Panc1 (cell line): ENCODE measurements around the gene HACL1. TPM values are rescaled to one million over a fixed set of nuclear protein-coding genes. Genes with fewer than 3 reads are reported as not detected.

Source experiments
- ATAC-seq: fragments of 200-7000 bp; cut with Tn5 transposase; 2 replicates; pipeline ENCODE4 v1.9.1; 2020; ENCODE audit warnings: mild to moderate bottlenecking, moderate library complexity
- BruUV-seq: library from RNA; stranded (reverse); fragments of 400-500 nt; replicated peaks from 2 replicates; lab custom pipeline; 2021; lab: Mats Ljungman, UMichigan
- CTCF ChIA-PET: fragments of 300-600 bp; sonication (Branson Sonifier 250); formaldehyde crosslinking; loops from one replicate; lab custom pipeline; 2022; ENCODE audit warnings: antibody characterized with exemption; lab: Charles Lee
- POLR2A ChIA-PET: fragments of 300-600 bp; sonication (Branson Sonifier 250); formaldehyde crosslinking; loops from one replicate; lab custom pipeline; 2022; ENCODE audit warnings: antibody characterized with exemption; lab: Charles Lee
- DNase-seq: peaks from one replicate; pipeline ENCODE4 v3.0.0-alpha.2; 2010; ENCODE audit warnings: low read depth, low spot score
- H3K27ac ChIP-seq: 2 replicates; pipeline ENCODE4 v1.5.1; 2011; ENCODE audit warnings: mild to moderate bottlenecking, low read length, inconsistent platforms
- H3K27me3 ChIP-seq: fragments of 200-500 bp; sonication (Bioruptor generic); 2 replicates; pipeline ENCODE4 v1.6.0; 2014; ENCODE audit warnings: low read length, inconsistent platforms; ENCODE audit not compliant: control insufficient read depth, insufficient read depth
- H3K36me3 ChIP-seq: fragments of 200-500 bp; sonication (Bioruptor generic); 2 replicates; pipeline ENCODE4 v1.5.1; 2014; ENCODE audit warnings: inconsistent platforms, mild to moderate bottlenecking, low read length, moderate library complexity; ENCODE audit not compliant: control insufficient read depth, insufficient read depth
- H3K4me1 ChIP-seq: 2 replicates; pipeline ENCODE4 v1.5.1; 2011; ENCODE audit warnings: inconsistent platforms, mild to moderate bottlenecking, low read length, moderate library complexity; ENCODE audit not compliant: control insufficient read depth, insufficient read depth
- H3K4me3 ChIP-seq, 2 experiments: 2 replicates each; pipeline ENCODE4 v1.5.1; 2011 to 2012; ENCODE audit warnings: low read depth in 2 of 2, low read length in 2 of 2, mild to moderate bottlenecking in 2 of 2, inconsistent platforms in 1 of 2, moderate library complexity in 1 of 2
- H3K9me3 ChIP-seq: fragments of 200-500 bp; sonication (Bioruptor generic); 2 replicates; pipeline ENCODE4 v1.5.1; 2014; ENCODE audit warnings: low read depth, mild to moderate bottlenecking, inconsistent platforms, low read length, moderate library complexity; ENCODE audit not compliant: control insufficient read depth, insufficient read depth
- POLR2AphosphoS5 ChIP-seq: IDR thresholded peaks from 2 replicates; pipeline ENCODE4 v1.6.1; 2012; ENCODE audit warnings: mild to moderate bottlenecking, low read depth, low read length, moderate library complexity
- SIN3A ChIP-seq: IDR thresholded peaks from 2 replicates; pipeline ENCODE4 v1.6.1; 2012; ENCODE audit warnings: low read depth, mild to moderate bottlenecking, low read length, moderate library complexity, borderline replicate concordance; ENCODE audit not compliant: insufficient read depth
- TCF7L2 ChIP-seq: IDR thresholded peaks from 2 replicates; pipeline ENCODE4 v1.6.1; 2011; ENCODE audit warnings: mild to moderate bottlenecking, low read depth, low read length, inconsistent platforms
- in situ Hi-C: cut with HindIII; loops from 2 replicates; pipeline ENCODE4 v1.10.0; 2016; ENCODE audit warnings: low sequenced_read_pairs, low pct_unique_long_range_greater_than_20kb
- intact Hi-C: fragments of 100-400 bp; cut with micrococcal nuclease; formaldehyde crosslinking; loops from one replicate; pipeline ENCODE4 v1.10.0; 2022; ENCODE audit not compliant: unreplicated experiment
- total RNA-seq: library from RNA; stranded (reverse); gene quantifications from one replicate; pipeline ENCODE4 v1.2.1, GENCODE V29; 2021; ENCODE audit not compliant: unreplicated experiment
- TF ChIP-seq, protein P1 (sequence below), 2 experiments: IDR thresholded peaks; 2 replicates each; pipeline ENCODE4 v1.6.1; 2011 to 2012; ENCODE audit warnings: low read depth in 2 of 2, control low read depth in 1 of 2, low read length in 1 of 2, mild to moderate bottlenecking in 1 of 2, moderate library complexity in 1 of 2; ENCODE audit not compliant: insufficient read depth in 1 of 2
- TF ChIP-seq, protein P2 (sequence below): fragments of 450-650 bp; IDR thresholded peaks from 2 replicates; pipeline ENCODE4 v1.5.1; 2017; ENCODE audit warnings: mild to moderate bottlenecking

The HACL1 gene
- total RNA-seq, 1 experiment from 2014 or later: 26.8 TPM

DNA sequence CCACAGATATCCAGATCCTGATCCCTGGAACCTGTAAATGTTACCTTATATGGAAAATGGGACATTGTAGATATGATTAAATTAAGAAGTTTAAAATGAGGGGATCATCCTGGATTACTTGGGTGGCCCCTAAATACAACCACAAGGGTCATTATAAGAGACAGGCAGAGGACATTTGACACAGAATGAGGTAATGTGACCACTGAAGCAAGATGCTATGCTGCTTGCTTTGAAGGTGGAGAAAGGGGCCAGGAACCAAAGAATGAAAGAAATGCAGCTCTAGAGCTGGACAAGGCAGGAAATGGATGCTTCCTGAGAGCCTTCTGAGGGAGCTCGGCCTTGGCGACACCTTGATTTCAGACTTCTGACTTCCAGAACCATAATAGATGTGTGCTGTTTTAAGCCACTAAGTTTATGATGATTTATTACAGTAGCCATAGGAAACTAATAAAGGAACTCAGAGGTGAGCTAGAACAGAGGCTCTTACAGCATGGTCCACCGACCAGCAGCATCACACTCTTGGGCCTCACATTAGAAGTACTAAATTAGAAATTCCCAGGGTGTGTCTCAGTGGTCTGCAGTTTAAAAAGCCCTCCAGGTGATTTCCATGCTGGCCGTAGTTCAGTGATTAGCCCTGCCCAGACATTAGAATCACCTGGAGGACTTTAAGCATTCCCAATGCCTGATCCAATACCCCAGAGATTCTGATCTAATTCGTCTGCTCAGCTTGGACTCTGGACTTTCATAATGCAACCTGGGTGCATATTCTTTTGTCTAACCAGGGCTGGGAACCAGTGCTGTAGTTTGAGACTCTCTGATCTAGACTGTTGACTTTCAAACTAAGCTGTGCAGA, 87.3 kb downstream of the HACL1 start:
- ChIA-PET POLR2A (no interaction called here), CTCF (no interaction called here)
- no peaks in the 10 kb centered on the region for H3K27me3 ChIP-seq
- no peak overlapping the region for H3K4me3 ChIP-seq
- ATAC-seq (no peak), DNase-seq (no peak)
- H3K9me3 ChIP-seq: no peaks in the 10 kb centered on the region
- H3K36me3 ChIP-seq: no peaks in the 10 kb centered on the region
- in situ Hi-C loops (no loop called here), intact Hi-C loops (no loop called here)
- H3K4me1 ChIP-seq: no peaks in the 10 kb centered on the region
- no TSS peak for BruUV-seq
- H3K27ac ChIP-seq: no peak overlapping the region
- TF ChIP-seq, protein P1, sequence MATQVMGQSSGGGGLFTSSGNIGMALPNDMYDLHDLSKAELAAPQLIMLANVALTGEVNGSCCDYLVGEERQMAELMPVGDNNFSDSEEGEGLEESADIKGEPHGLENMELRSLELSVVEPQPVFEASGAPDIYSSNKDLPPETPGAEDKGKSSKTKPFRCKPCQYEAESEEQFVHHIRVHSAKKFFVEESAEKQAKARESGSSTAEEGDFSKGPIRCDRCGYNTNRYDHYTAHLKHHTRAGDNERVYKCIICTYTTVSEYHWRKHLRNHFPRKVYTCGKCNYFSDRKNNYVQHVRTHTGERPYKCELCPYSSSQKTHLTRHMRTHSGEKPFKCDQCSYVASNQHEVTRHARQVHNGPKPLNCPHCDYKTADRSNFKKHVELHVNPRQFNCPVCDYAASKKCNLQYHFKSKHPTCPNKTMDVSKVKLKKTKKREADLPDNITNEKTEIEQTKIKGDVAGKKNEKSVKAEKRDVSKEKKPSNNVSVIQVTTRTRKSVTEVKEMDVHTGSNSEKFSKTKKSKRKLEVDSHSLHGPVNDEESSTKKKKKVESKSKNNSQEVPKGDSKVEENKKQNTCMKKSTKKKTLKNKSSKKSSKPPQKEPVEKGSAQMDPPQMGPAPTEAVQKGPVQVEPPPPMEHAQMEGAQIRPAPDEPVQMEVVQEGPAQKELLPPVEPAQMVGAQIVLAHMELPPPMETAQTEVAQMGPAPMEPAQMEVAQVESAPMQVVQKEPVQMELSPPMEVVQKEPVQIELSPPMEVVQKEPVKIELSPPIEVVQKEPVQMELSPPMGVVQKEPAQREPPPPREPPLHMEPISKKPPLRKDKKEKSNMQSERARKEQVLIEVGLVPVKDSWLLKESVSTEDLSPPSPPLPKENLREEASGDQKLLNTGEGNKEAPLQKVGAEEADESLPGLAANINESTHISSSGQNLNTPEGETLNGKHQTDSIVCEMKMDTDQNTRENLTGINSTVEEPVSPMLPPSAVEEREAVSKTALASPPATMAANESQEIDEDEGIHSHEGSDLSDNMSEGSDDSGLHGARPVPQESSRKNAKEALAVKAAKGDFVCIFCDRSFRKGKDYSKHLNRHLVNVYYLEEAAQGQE (IDR thresholded peaks at IDR 0.05; ENCODE audit: insufficient read depth in 1 of 2, low read depth in 2 of 2, low read length in 1 of 2): no peak
- TF ChIP-seq, protein P2, sequence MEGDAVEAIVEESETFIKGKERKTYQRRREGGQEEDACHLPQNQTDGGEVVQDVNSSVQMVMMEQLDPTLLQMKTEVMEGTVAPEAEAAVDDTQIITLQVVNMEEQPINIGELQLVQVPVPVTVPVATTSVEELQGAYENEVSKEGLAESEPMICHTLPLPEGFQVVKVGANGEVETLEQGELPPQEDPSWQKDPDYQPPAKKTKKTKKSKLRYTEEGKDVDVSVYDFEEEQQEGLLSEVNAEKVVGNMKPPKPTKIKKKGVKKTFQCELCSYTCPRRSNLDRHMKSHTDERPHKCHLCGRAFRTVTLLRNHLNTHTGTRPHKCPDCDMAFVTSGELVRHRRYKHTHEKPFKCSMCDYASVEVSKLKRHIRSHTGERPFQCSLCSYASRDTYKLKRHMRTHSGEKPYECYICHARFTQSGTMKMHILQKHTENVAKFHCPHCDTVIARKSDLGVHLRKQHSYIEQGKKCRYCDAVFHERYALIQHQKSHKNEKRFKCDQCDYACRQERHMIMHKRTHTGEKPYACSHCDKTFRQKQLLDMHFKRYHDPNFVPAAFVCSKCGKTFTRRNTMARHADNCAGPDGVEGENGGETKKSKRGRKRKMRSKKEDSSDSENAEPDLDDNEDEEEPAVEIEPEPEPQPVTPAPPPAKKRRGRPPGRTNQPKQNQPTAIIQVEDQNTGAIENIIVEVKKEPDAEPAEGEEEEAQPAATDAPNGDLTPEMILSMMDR: no peak
- TF ChIP-seq TCF7L2: no peak
- no peak for TF ChIP-seq POLR2AphosphoS5
- no peak for TF ChIP-seq SIN3A

DNA sequence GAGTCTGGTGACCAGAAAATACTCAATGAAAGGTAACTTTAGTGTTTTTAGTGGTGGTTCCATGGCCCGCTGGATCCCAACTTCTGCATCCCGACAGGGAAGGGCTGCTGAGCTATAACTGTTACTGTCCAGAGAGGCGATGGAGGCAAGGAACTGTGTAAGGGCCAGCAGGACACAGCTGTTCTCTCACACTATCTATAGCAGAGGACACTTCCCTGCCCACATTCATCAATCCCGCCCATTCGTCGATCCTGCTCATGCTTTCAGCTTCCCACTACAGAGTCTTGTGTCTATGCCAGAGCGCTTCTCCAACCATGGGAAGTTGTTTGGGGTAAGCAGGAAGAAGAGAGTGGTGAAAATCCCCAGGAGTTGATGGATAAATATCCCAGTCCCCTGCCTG, 88.3 kb downstream of the HACL1 start:
- DNase-seq (no peak), ATAC-seq (no peak)
- BruUV-seq: no TSS peak
- in situ Hi-C loops (no loop called here), intact Hi-C loops (no loop called here)
- ChIA-PET CTCF (no interaction called here), POLR2A (no interaction called here)
- Histone ChIP-seq H3K4me1 (no peaks in the 10 kb centered on the region), H3K27ac (no peak overlapping the region), H3K9me3 (no peaks in the 10 kb centered on the region), H3K36me3 (no peaks in the 10 kb centered on the region), H3K27me3 (no peaks in the 10 kb centered on the region), H3K4me3 (no peak overlapping the region)
- TF ChIP-seq POLR2AphosphoS5: no peak
- no peak for TF ChIP-seq TCF7L2
- TF ChIP-seq, protein P2: no peak
- TF ChIP-seq, protein P1 (IDR thresholded peaks at IDR 0.05; ENCODE audit: insufficient read depth in 1 of 2, low read depth in 2 of 2, low read length in 1 of 2): no peak
- no peak for TF ChIP-seq SIN3A
